Activated CD4-positive, alpha-beta T cell treated with anti-CD3 and anti-CD28 coated beads, Interleukin-2, amount 50 U/mL, for 4 hours (primary cell): Measurements from ENCODE around the gene MAEA.
"Not testable (repeated sequence)": the region's sequence is repeated elsewhere in the genome, so short reads cannot be mapped to it uniquely, and the experiment has no call there.

Experiments
- DNase-seq, 2 experiments: peaks; one replicate each; pipeline ENCODE4 v3.0.0-alpha.2; 2020

The MAEA gene

GRCh38 chr4:1369479-1370079 is 79.9 kb downstream of the MAEA start:
- no peak for DNase-seq

- DNase-seq, result no peak
Observed at GRCh38 chr4:1370321-1371124, 80.8 kb downstream of the MAEA start.

GRCh38 chr4:1371176-1372165 is 81.8 kb downstream of the MAEA start:
- no peak for DNase-seq

- not testable (repeated sequence) for DNase-seq
Observed at GRCh38 chr4:1372576-1372975, 82.9 kb downstream of the MAEA start.

DNA sequence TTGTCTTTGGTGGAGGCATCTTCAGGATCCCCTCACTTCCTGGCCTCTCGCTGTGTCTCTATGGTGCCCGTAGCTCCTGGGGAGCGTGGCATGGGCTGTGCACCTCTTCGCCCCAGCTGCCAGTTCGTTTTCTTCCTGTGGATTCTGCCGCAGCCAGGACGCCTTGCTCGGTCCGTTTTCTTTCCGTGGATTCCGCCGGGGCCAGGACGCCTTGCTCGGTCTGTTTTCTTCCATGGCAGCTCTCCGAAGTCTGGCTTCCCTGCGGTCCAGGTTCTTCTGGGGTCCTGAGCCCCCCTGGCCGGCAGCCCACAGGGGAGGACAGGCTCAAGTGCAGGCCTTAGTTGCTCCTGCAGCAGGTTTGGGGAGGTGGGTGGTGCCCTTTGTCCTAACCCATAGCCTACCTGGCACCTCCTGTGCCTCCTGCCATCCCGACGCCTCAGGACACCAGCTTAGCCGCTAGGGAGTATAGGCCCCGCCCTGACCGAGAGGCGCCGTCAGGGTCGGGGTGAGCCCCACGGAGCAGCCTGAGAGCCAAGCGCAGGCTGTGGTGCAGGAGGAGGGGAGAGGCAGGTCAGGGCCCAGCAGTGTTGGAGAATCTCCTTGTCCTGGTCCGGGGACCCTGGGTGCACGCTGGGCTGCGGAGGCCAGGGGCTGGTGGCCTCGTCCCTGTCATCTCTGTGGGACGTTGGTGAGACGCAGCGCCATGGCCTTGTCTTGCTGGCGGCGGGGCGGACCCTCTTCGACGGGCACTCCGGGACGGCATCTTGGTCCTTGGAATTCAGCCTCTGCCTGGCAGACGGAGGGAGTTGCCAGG is 84.4 kb downstream of the MAEA start:
- DNase-seq, result no peak

- DNase-seq, result no peak
Observed at GRCh38 chr4:1374706-1375045, 85.0 kb downstream of the MAEA start.

- DNase-seq, result no peak
Observed at GRCh38 chr4:1375051-1375721, 85.5 kb downstream of the MAEA start.

DNA sequence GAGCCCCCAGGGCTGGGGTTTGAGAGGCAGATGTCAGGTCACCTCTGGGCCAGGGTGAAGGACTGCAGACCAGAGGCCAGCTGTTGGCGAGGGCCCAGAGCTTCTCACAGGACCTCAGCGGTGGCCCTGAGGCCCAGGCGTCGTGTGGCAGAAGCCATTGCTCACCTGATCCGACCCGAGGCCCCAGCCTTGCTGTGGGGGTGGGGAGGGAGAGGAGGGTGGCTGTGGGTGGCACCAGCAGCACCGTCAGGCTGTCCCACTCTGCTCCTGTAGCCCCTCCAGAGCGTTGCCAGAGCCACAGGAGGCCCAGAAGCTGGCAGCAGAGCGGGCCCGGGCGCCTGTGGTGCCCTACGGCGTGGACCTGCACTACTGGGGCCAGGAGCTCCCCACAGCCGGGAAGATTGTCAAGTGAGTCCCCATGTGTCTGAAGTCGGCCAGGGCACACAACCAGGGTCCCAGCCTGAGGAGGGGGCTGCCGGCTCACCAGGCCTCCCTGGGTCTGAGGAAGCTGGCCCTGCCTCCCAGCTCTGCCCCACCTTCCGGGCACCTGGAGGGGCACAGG is 86.2 kb downstream of the MAEA start:
- no peak for DNase-seq

GRCh38 chr4:1376391-1376840 is 86.7 kb downstream of the MAEA start:
- no peak for DNase-seq

DNA sequence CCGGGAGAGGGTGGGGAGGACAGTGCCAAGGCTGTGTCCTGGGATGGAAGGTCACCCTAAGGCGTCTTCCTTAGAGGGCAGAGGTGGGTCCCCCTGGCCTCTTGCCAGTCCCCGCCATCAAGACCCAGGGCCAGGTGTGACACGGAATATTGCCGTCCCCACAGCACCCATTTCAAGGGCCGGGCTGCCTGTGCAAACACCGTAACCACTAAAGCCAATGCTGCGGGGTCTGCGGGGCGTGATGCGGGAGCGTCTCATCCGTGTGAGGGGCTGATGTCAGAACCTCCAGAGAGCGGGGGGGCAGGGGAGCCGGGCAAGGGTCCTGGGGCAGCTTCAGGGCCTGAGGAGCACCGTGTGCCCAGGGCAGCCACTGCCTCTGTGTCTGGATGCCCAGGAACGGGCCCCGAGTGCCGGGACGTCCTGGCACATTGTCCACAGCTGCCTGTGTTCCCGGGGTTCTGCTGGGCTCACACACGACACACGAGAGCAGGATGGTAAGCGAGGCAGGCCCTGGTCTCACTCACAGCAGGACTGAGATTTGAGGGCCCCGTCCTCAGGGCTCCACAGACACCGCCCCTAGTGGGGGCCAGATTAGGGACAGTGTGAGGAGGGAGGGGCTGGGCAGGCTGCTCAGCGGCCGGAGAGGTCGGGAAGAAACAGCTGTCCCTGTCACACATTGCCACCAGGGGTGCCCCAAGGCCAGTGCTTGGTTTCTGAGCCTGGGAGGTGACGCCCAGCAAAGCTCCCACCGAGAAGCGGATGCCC is 87.3 kb downstream of the MAEA start:
- DNase-seq, result no peak

DNA sequence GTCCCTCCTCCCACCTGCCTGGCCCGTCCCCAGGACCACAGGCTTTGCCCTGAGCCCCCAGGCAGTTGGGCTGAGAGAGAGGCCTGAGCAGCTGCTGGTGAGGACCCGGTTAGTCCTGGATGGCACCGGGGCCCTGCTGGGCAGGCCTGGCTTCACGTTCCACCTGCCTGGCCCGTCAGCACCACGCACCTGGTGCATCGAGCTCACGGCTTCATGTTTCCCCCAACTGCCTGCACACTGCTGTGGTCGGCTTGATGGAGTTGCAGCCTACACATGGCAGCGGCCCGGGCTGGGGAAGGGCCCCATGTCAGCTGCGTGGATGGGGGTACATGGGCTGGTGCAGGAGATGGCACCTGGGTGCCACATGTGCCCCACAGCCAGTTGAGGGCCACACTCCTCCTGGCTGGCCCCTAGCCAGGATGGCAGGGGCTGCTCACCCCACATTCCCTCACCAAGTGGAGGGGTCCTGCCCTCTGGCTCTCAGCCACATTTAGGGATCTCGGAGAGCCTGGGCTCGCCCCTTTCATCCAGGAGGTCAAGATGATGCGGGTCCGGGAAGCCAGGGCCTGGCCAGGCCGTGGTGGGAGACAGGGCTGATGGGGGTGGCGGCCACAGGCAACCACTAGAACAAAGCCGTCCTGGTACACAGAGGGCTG is 88.0 kb downstream of the MAEA start:
- no peak for DNase-seq

DNA sequence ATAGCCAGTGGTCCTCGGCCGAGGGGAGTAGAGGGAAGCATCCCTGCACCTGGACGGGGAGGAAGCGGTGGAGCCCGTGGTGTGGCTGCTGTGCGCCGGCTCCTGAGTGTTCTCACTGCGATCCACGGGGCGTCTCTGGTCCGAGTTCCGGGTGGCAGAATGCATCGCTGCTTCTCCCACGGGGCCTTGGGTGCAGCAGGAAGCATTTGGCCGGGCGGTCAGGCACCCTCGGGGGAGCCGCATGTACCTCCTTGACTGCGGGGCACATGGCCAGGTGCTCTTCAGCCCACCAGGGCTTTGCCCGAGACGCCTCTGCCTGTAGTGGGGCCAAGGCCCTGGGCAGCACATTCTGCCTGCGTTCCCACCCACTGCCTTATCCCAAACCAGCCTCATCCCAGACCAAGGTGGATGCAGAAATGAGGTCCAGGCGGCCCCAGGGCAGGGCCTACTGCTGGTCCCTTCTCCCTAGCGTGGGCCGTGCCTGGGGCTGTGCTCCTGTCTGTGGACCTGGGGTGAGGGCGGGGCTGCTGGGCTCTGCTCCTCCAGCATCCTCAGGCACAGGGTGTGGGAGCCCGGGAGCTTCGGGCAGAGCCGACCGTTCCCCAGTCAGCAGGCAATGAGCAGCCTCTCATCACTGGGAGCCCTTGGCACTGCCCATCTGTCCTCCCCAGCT is 89.0 kb downstream of the MAEA start:
- DNase-seq, result no peak

- no peak for DNase-seq
Observed at GRCh38 chr4:1379351-1379781, 89.7 kb downstream of the MAEA start.

DNA sequence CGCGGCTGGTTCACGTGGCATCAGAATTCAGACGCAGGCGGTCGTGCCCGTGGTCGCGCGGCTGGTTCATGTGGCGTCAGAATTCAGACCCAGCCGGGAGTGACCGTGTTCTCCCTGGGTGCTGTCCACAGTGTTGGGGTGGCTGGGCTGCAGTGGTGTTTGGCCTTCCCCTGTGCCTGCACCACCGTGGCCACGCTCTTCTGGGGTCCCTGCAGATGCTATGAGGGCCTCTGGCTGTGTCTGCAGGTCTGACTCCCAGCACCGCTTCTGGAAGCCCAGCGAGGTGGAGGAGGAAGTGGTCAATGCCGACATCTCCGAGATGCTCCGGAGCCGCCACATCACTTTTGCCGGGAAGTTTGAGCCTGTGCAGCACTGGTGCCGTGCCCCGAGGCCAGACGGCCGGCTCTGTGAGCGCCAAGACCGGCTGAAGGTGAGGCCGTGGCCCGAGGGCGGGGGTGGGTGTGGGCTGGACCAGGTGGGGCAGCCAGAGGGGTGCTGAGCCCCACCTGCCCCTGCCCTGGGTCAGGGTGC is 90.2 kb downstream of the MAEA start:
- no peak for DNase-seq

DNA sequence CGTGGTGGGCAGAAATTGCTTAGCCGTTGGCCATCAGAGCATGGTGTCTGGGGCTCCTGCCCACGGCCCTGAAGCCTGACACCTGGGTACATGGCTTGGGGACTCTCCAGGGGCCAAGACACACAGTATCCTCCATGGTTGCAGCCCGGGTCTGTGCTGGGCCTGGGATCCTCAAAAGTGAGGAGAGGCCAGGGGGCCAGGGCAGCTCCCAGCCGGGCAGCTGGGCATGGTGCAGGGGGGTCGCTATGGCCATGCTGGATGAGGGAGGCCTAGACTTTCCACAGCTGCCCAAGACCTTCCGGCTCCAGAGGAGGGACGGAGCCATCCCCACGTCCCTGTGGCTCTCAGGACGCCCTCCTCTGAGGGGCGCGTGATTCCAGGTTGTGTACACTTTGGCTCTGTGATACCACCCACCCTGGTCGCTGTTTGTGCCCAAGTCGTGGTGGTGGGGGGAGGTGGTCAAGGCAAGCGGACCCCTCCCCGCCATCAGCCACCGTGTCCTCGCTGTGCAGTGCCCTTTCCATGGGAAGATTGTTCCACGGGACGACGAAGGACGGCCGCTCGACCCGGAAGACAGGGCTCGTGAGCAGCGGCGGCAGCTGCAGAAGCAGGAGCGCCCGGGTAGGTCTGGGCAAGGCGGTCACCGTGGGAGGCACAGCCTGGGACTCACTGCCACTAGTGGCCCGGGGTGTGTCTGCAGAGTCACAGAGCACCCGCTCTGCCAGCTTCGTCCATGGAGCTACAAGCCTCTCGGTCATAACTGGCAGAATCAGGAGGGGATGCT is 90.9 kb downstream of the MAEA start:
- DNase-seq, result no peak

DNA sequence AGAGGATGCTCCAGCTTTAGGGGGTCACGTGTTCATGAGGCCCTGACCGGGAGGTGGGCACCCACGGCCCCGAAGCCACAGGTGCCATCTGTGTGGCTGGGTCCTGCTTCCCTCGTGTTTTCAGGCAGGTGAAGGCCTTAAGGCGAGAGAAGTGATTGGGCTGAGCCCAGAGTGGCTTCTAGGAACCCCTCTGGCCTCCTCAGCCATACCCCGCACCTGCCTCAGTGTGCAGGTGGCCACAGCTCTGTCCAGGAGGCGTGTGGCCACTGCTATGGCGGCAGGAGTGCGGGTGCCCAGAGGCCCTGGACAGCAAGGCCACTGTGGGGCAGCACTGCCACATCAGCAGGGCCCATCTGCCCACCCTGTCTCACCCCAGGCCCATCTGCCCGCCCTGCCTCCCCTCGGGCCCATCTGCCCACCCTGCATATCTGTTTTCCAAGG is 91.5 kb downstream of the MAEA start:
- no peak for DNase-seq

DNA sequence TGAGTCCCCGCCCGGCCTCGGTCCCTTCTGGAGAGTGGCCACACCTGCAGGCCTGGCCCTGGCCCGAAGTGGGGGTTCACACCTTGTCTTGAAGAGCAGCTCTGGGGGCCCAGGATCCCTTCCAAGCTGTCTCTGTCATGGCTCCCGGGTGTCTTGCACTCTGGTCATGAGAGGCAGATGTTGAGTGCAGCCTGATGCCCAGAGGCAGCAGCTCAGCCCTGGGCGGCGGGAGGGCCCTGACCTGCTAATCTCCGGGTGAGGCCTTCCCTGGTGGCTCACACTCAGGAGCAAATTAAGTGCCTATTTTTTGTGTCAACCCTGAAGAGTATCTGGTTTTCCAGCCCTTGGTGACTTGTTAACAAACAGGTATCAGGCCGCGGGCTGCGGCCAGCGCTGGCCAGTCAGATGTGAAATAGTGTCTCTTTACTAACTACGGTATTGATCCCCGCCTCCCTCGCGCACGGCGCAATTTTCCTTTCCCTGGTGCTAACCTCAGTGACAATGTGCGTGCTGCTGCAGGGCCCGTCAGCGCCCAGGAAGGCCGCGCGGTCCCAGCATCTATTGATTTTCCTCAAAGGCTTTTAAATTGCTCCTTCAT is 92.4 kb downstream of the MAEA start:
- DNase-seq, result no peak
